HAP-1 (cell line): ENCODE measurements around the gene CR1.
"Not testable (repeated sequence)": the region's sequence is repeated elsewhere in the genome, so short reads cannot be mapped to it uniquely, and the experiment has no call there.

Source experiments
- DNase-seq, 2 experiments: peaks; one replicate each; pipeline ENCODE4 v3.0.0-alpha.2; 2016 to 2020; ENCODE audit warnings: low spot score in 2 of 2
- H3K27me3 ChIP-seq: fragments of 250-450 bp; sonication (Bioruptor Pico); 2 replicates; pipeline ENCODE4 v1.5.1; 2020; ENCODE audit warnings: low read depth, mild to moderate bottlenecking, moderate library complexity
- H3K36me3 ChIP-seq: fragments of 250-450 bp; sonication (Bioruptor Pico); replicated peaks from 2 replicates; pipeline ENCODE4 v1.5.1; 2020; ENCODE audit warnings: mild to moderate bottlenecking
- H3K4me1 ChIP-seq: fragments of 250-450 bp; sonication (Bioruptor Pico); 2 replicates; pipeline ENCODE4 v1.5.1; 2020; ENCODE audit warnings: mild to moderate bottlenecking
- H3K4me3 ChIP-seq: fragments of 250-450 bp; sonication (Bioruptor Pico); 2 replicates; pipeline ENCODE4 v1.5.1; 2020; ENCODE audit warnings: mild to moderate bottlenecking, moderate library complexity
- H3K9me3 ChIP-seq: fragments of 250-450 bp; sonication (Bioruptor Pico); 2 replicates; pipeline ENCODE4 v1.5.1; 2020; ENCODE audit warnings: mild to moderate bottlenecking, moderate library complexity
- in situ Hi-C: fragments of 300-500 bp; cut with MboI; formaldehyde crosslinking; loops from 3 replicates; pipeline ENCODE4 v1.14.3; 2020; ENCODE audit warnings: low sequenced_read_pairs, inconsistent platforms, mixed read lengths

Gene CR1

GRCh38 chr1:207578796-207579435, 83.0 kb downstream of the CR1 start:
- Histone ChIP-seq H3K36me3 (no peaks in the 10 kb centered on the region), H3K4me1 (no peaks in the 10 kb centered on the region), H3K9me3 (no peaks in the 10 kb centered on the region), H3K27me3 (peaks cover 9% of the 10 kb centered on the region), H3K4me3 (no peak overlapping the region)
- in situ Hi-C loops: no loop called here
- DNase-seq: no peak

- peaks cover 10% of the 10 kb centered on the region for H3K27me3 ChIP-seq
- peak; percentile 41 to 68 for DNase-seq
- in situ Hi-C loops: no loop called here
- H3K4me1 ChIP-seq: no peaks in the 10 kb centered on the region
- no peaks in the 10 kb centered on the region for H3K9me3 ChIP-seq
- no peaks in the 10 kb centered on the region for H3K36me3 ChIP-seq
- H3K4me3 ChIP-seq: no peak overlapping the region
Observed at GRCh38 chr1:207579436-207579799, 83.5 kb downstream of the CR1 start.

- H3K9me3 ChIP-seq: no peaks in the 10 kb centered on the region
- H3K27me3 ChIP-seq: peaks cover 10% of the 10 kb centered on the region
- no peaks in the 10 kb centered on the region for H3K4me1 ChIP-seq
- H3K4me3 ChIP-seq: no peak overlapping the region
- no peaks in the 10 kb centered on the region for H3K36me3 ChIP-seq
- in situ Hi-C loops: no loop called here
- no peak for DNase-seq
Observed at GRCh38 chr1:207581496-207582153, 85.7 kb downstream of the CR1 start.

- H3K4me1 ChIP-seq, H3K9me3 ChIP-seq, H3K36me3 ChIP-seq, H3K4me3 ChIP-seq, in situ Hi-C loops, DNase-seq: not testable (repeated sequence)
- peaks cover 15% of the 10 kb centered on the region for H3K27me3 ChIP-seq
Observed at GRCh38 chr1:207589506-207589905, 93.5 kb downstream of the CR1 start.

- H3K4me3 ChIP-seq, H3K4me1 ChIP-seq, H3K9me3 ChIP-seq, DNase-seq, H3K36me3 ChIP-seq, in situ Hi-C loops: not testable (repeated sequence)
- H3K27me3 ChIP-seq: peaks cover 20% of the 10 kb centered on the region
Observed at GRCh38 chr1:207591205-207591604, 95.2 kb downstream of the CR1 start.

- in situ Hi-C loops: not testable (repeated sequence)
Observed at GRCh38 chr1:207594095-207594494, 98.1 kb downstream of the CR1 start.

GRCh38 chr1:207603777-207604176, 107.8 kb downstream of the CR1 start:
- no peak for DNase-seq
- Histone ChIP-seq H3K9me3 (no peaks in the 10 kb centered on the region), H3K27me3 (peaks cover 24% of the 10 kb centered on the region), H3K4me1 (no peaks in the 10 kb centered on the region), H3K36me3 (no peaks in the 10 kb centered on the region), H3K4me3 (no peak overlapping the region)
- in situ Hi-C loops: no loop called here

More at GRCh38 chr1:207594095-207594494, 98.1 kb downstream of the CR1 start:
- not testable (repeated sequence) for H3K36me3 ChIP-seq, H3K4me1 ChIP-seq, DNase-seq, H3K4me3 ChIP-seq, H3K9me3 ChIP-seq
- H3K27me3 ChIP-seq: peaks cover 32% of the 10 kb centered on the region

- no peak overlapping the region for H3K4me3 ChIP-seq
- peaks cover 19% of the 10 kb centered on the region for H3K27me3 ChIP-seq
- H3K36me3 ChIP-seq: no peaks in the 10 kb centered on the region
- no peak for DNase-seq
- H3K9me3 ChIP-seq: no peaks in the 10 kb centered on the region
- in situ Hi-C loops: no loop called here
- no peaks in the 10 kb centered on the region; the same call in 1 of the 2 replicates for H3K4me1 ChIP-seq
Observed at GRCh38 chr1:207605444-207606361, 109.7 kb downstream of the CR1 start.

- peaks cover 16% of the 10 kb centered on the region for H3K27me3 ChIP-seq
- in situ Hi-C loops: no loop called here
Observed at GRCh38 chr1:207606362-207606755, 110.4 kb downstream of the CR1 start.

GRCh38 chr1:207612762-207613161, 116.8 kb downstream of the CR1 start:
- in situ Hi-C loops: no loop called here

More at GRCh38 chr1:207606362-207606755, 110.4 kb downstream of the CR1 start:
- no peaks in the 10 kb centered on the region for H3K36me3 ChIP-seq
- no peaks in the 10 kb centered on the region; the same call in 1 of the 2 replicates for H3K4me1 ChIP-seq
- H3K9me3 ChIP-seq: no peaks in the 10 kb centered on the region
- H3K4me3 ChIP-seq: no peak overlapping the region
- no peak for DNase-seq

GRCh38 chr1:207619871-207620542, 124.0 kb downstream of the CR1 start:
- Histone ChIP-seq H3K4me3 (no peak overlapping the region), H3K36me3 (no peaks in the 10 kb centered on the region), H3K9me3 (no peaks in the 10 kb centered on the region), H3K27me3 (peaks cover 6% of the 10 kb centered on the region; the same call in 1 of the 2 replicates), H3K4me1 (no peaks in the 10 kb centered on the region)
- in situ Hi-C loops: no loop called here
- DNase-seq: peak; percentile 23 to 55

More at GRCh38 chr1:207612762-207613161, 116.8 kb downstream of the CR1 start:
- Histone ChIP-seq H3K4me3 (no peak overlapping the region), H3K36me3 (no peaks in the 10 kb centered on the region), H3K9me3 (no peaks in the 10 kb centered on the region), H3K27me3 (peaks cover 6% of the 10 kb centered on the region), H3K4me1 (no peaks in the 10 kb centered on the region; the same call in 1 of the 2 replicates)
- no peak for DNase-seq

GRCh38 chr1:207620543-207620893, 124.6 kb downstream of the CR1 start:
- in situ Hi-C loops: no loop called here
- H3K4me3 ChIP-seq: no peak overlapping the region
- peaks cover 6% of the 10 kb centered on the region; the same call in 1 of the 2 replicates for H3K27me3 ChIP-seq
- H3K4me1 ChIP-seq: no peaks in the 10 kb centered on the region
- H3K36me3 ChIP-seq: no peaks in the 10 kb centered on the region
- DNase-seq: no peak
- no peaks in the 10 kb centered on the region for H3K9me3 ChIP-seq

GRCh38 chr1:207625504-207626071, 129.6 kb downstream of the CR1 start:
- H3K4me3 ChIP-seq, H3K27me3 ChIP-seq, in situ Hi-C loops, DNase-seq, H3K36me3 ChIP-seq, H3K4me1 ChIP-seq, H3K9me3 ChIP-seq: not testable (repeated sequence)
